Ovary (tissue), 9 donors: Measurements from ENCODE around the gene FRMD3. TPM values are rescaled to one million over a fixed set of nuclear protein-coding genes. Genes with fewer than 3 reads are reported as not detected.

Experiments
- DNase-seq, 5 donors: peaks; one replicate each; pipeline ENCODE4 v3.0.0-alpha.2; 2019 to 2020
- H3K27ac ChIP-seq, 2 donors: fragments of 200-600 bp; one replicate each; pipeline versions ENCODE4 v1.5.1 to v1.8.0; 2019 to 2022
- H3K27me3 ChIP-seq: fragments of 200-600 bp; one replicate; pipeline ENCODE4 v1.8.0; 2022
- H3K36me3 ChIP-seq: fragments of 200-600 bp; sonication (generic); one replicate; pipeline ENCODE4 v1.5.1; 2019
- H3K4me1 ChIP-seq: one replicate; pipeline ENCODE4 v1.8.1; 2013; ENCODE audit warnings: mild to moderate bottlenecking, moderate library complexity; ENCODE audit not compliant: insufficient read depth
- H3K4me3 ChIP-seq: fragments of 200-600 bp; sonication (generic); one replicate; pipeline ENCODE4 v1.5.1; 2017
- H3K9me3 ChIP-seq, 2 donors: fragments of 200-600 bp in 1 of 2; sonication (generic) in 1 of 2; one replicate each; pipeline versions ENCODE4 v1.5.1 to v1.8.1; 2013 to 2019; ENCODE audit warnings: mild to moderate bottlenecking in 1 of 2, moderate library complexity in 1 of 2
- EP300 ChIP-seq: sonication (generic); formaldehyde crosslinking; IDR thresholded peaks from one replicate; pipeline ENCODE4 v1.6.1; 2017; ENCODE audit warnings: antibody characterized with exemption
- POLR2A ChIP-seq: fragments of 450-650 bp; IDR thresholded peaks from one replicate; pipeline ENCODE4 v1.6.1; 2017; ENCODE audit warnings: antibody characterized with exemption, mild to moderate bottlenecking, moderate library complexity
- WGBS, 3 donors: extraction: QIAGEN DNeasy Blood & Tissue Kit in 1 of 3; methylation state at CpG; one replicate each; pipeline versions ENCODE4 v1.1.5 to v1.1.7; 2013 to 2017; 5-methylcytosine and 5-hydroxymethylcytosine counted together
- intact Hi-C, 4 donors: fragments of 100-400 bp; cut with DNase I; formaldehyde crosslinking; loops; one replicate each; pipeline versions ENCODE4 v1.11.0 to v1.15.1; 2022 to 2023
- polyA plus RNA-seq, 2 donors: library from polyadenylated mRNA; stranded (reverse); fragments of 200-250 nt in 1 of 2; fragments of 350-450 nt in 1 of 2; fragmentation: Illumina TruSeq in 1 of 2; extraction: RNeasy Lipid Tissue Mini Kit (QIAGEN cat#74804) in 1 of 2; gene quantifications; one replicate each; pipeline ENCODE4 v1.2.3, GENCODE V29; 2013 to 2014
- total RNA-seq, 7 donors: library from RNA; depleted of rRNA in 2 of 7; stranded (reverse); fragments of >200 nt in 2 of 7; fragmentation: NEBNext Ultra II Directional in 3 of 7; extraction: Animal tissue kit (Norgen Biotek cat#: 25700) in 3 of 7; gene quantifications; one replicate each; pipeline versions ENCODE4 v1.1.0 to v1.2.4, GENCODE V29; 2016 to 2023
- TF ChIP-seq, protein P1 (sequence below), 3 donors: fragments of 450-650 bp in 2 of 3; fragments of 200-600 bp in 1 of 3; IDR thresholded peaks; one replicate each; pipeline versions ENCODE4 v1.5.1 to v1.8.0; 2016 to 2022; ENCODE audit warnings: antibody characterized with exemption in 3 of 3, mild to moderate bottlenecking in 1 of 3
- donor health status: DM: no; HTN: no; CAD: no; lungs with moderate emphysema.
- donor health status: DM: no; HTN: no; CAD: no.
- donor health status: Bipolar disorder and iron deficiency.
- donor health status: DM: yes; HTN: yes; CAD: no.
- donor health status: DM: no; HTN: no; CAD: no.
- donor health status: DM: yes; HTN: yes; CAD: no.

FRMD3 gene
- total and polyA plus RNA-seq, 9 donors: 0.83 to 9.1 (median 4.2) TPM

DNA sequence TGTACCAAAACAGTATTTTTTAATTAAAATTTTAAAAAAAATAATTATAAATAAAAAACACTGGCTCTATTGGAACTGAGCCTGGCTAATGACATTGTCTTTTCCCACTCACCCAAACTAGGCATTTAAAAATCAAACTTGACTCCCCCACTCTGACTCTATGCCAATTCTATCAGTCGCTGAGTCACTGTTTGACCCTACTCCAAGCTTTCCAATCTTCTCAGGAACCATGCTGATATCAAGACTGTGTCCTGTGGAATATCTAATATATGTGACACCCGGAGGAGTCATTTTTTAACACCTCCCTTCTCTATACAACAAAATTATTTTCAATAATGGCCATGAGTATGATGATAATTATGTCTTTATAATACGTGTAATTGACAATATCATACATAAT is 303.7 kb downstream of the FRMD3 start:
- Histone ChIP-seq H3K4me3 (no peak overlapping the region), H3K36me3 (no peaks in the 10 kb centered on the region), H3K27ac (no peak overlapping the region), H3K9me3 (no peaks in the 10 kb centered on the region), H3K27me3 (no peaks in the 10 kb centered on the region), H3K4me1 (no peaks in the 10 kb centered on the region)
- 57 to 66% (median 63%) methylated on average over 3 of the region's 3 CpGs for WGBS, 3 donors
- DNase-seq: no peak
- intact Hi-C loops: no loop called here
- no peak for TF ChIP-seq EP300
- TF ChIP-seq POLR2A: no peak
- TF ChIP-seq, protein P1, sequence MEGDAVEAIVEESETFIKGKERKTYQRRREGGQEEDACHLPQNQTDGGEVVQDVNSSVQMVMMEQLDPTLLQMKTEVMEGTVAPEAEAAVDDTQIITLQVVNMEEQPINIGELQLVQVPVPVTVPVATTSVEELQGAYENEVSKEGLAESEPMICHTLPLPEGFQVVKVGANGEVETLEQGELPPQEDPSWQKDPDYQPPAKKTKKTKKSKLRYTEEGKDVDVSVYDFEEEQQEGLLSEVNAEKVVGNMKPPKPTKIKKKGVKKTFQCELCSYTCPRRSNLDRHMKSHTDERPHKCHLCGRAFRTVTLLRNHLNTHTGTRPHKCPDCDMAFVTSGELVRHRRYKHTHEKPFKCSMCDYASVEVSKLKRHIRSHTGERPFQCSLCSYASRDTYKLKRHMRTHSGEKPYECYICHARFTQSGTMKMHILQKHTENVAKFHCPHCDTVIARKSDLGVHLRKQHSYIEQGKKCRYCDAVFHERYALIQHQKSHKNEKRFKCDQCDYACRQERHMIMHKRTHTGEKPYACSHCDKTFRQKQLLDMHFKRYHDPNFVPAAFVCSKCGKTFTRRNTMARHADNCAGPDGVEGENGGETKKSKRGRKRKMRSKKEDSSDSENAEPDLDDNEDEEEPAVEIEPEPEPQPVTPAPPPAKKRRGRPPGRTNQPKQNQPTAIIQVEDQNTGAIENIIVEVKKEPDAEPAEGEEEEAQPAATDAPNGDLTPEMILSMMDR (IDR thresholded peaks at IDR 0.05): no peak

DNA sequence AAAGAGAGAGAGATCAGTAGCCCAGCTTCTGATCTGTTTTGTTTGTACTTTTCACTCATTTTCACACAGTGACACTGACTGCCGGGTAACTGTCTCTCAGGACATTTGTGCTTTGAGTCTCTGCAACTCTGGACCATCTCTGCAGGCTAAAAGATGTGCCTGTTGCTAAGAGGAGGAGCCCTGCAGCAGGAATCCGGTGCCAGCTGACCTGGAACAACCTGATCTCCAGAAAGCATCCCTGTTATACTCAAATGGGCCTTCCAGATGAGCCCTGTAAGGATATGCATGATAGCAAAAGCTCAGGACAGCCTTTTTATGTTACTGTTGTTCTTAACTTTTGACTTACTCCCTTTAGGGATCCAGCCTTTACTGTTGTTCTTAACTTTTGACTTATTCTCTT is 304.6 kb downstream of the FRMD3 start:
- no peaks in the 10 kb centered on the region for H3K27me3 ChIP-seq
- no peak for DNase-seq
- H3K27ac ChIP-seq: no peak overlapping the region
- no peaks in the 10 kb centered on the region for H3K36me3 ChIP-seq
- intact Hi-C loops: no loop called here
- WGBS, 3 donors: 80 to 88% (median 81%) methylated on average over 2 of the region's 2 CpGs
- no peaks in the 10 kb centered on the region for H3K4me1 ChIP-seq
- no peaks in the 10 kb centered on the region for H3K9me3 ChIP-seq
- H3K4me3 ChIP-seq: no peak overlapping the region
- TF ChIP-seq EP300 (no peak), POLR2A (no peak)
- TF ChIP-seq, protein P1 (IDR thresholded peaks at IDR 0.05): no peak

DNA sequence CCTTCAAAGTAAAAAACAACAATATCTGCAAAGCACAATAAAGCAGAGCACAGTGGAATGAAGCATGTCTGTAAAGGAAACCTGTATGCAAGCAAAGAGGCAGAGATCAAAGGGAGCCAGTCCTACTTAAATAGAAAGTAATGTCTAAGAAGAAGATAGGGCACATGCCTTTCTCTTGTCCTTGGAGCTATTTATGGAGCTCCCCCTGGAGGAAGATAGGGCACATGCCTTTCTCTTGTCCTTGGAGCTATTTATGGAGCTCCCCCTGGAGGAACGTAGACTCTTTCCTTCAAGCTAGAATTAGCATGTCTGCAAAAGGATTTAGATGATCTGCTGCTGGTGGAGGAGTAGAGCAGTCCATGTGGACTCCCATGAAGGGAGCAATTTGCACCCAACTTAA is 307.2 kb downstream of the FRMD3 start:
- no peaks in the 10 kb centered on the region for H3K27me3 ChIP-seq
- intact Hi-C loops: no loop called here
- no peaks in the 10 kb centered on the region for H3K9me3 ChIP-seq
- 46 to 57% (median 46%) methylated on average over 1 of the region's 1 CpG for WGBS, 3 donors
- no peak for DNase-seq
- no peaks in the 10 kb centered on the region for H3K4me1 ChIP-seq
- TF ChIP-seq, protein P1 (IDR thresholded peaks at IDR 0.05): no peak
- TF ChIP-seq POLR2A (no peak), EP300 (no peak)
- no peaks in the 10 kb centered on the region for H3K36me3 ChIP-seq
- no peak overlapping the region for H3K27ac ChIP-seq
- no peak overlapping the region for H3K4me3 ChIP-seq

DNA sequence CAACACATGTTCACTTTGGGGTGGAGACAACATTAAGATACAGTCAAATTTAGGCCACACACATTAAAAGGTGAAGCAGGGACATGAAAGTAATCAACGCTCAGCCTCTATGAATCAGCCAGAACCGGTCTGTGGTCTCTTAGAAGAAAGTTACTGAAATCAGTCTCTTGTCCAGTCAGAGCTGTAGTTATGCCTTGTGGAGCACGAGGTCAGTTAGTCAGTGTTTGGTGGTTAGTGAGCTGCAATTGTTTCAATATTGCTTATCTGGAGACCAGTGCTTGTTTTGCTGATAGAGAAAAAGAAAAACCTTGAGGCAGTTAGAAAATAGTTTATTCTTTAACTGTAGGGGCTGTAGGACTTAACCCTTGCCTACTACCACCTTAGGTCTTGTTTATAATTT is 317.5 kb downstream of the FRMD3 start:
- H3K27ac ChIP-seq: no peak overlapping the region
- DNase-seq: no peak
- H3K27me3 ChIP-seq: no peaks in the 10 kb centered on the region
- H3K36me3 ChIP-seq: no peaks in the 10 kb centered on the region
- no peak overlapping the region for H3K4me3 ChIP-seq
- intact Hi-C loops: no loop called here
- 5 to 14% (median 5%) methylated on average over 3 of the region's 3 CpGs for WGBS, 3 donors
- no peaks in the 10 kb centered on the region for H3K9me3 ChIP-seq
- TF ChIP-seq, protein P1 (IDR thresholded peaks at IDR 0.05): no peak
- no peaks in the 10 kb centered on the region for H3K4me1 ChIP-seq
